ENCODE data around the gene RETREG3. TPM values are rescaled to one million over a fixed set of nuclear protein-coding genes. Genes with fewer than 3 reads are reported as not detected.
A peak's percentile ranks its signal among the peaks of the same experiment; 100 is the strongest.

RETREG3 gene
- total and polyA plus RNA-seq, 2 donors (not counting 1 experiment from before 2014, with no cell fraction given) = 37.5 to 67.0 TPM

- no peaks in the 10 kb centered on the region for H3K27me3 ChIP-seq (ENCODE audit: control insufficient read depth, insufficient read depth, low read length)
- peak within 1 kb of the TSS; percentile 55 for H2AFZ ChIP-seq (ENCODE audit: low read length)
- H3K4me1 ChIP-seq (ENCODE audit: control insufficient read depth, extremely low read depth, insufficient read depth, low read length) = peaks cover 16% of the 10 kb centered on the region
- H3K36me3 ChIP-seq (ENCODE audit: control insufficient read depth, insufficient read depth, low read length) = peaks cover 36% of the 10 kb centered on the region
- TF ChIP-seq EZH2 (IDR thresholded peaks at IDR 0.05; ENCODE audit: low read length, missing control alignments) (no peak), CTCF (conservative IDR thresholded peaks at IDR 0.05 in 1 of 2, IDR thresholded peaks at IDR 0.05 in 1 of 2; ENCODE audit: low read depth in 1 of 2, low read length in 2 of 2) (no peak)
- peak within 1 kb of the TSS; percentile 88 for H3K27ac ChIP-seq (ENCODE audit: insufficient read depth, low read length)
- H3K9ac ChIP-seq (ENCODE audit: insufficient read depth, low read length) = peak within 1 kb of the TSS; percentile 86
- H4K20me1 ChIP-seq (ENCODE audit: control insufficient read depth, extremely low read depth, insufficient read depth, low read length) = no peaks in the 10 kb centered on the region
- H3K4me3 ChIP-seq (replicated peaks in 1 of 4; ENCODE audit: control extremely low read depth in 1 of 4, insufficient read depth in 1 of 4, low read depth in 3 of 4, low read length in 4 of 4) = peak within 1 kb of the TSS; percentile 83 to 93 (median 86)
- H3K79me2 ChIP-seq (ENCODE audit: control insufficient read depth, insufficient read depth, low read length) = peaks cover 51% of the 10 kb centered on the region
- H3K9me3 ChIP-seq (ENCODE audit: control insufficient read depth, insufficient read depth, low read depth, low read length) = no peaks in the 10 kb centered on the region
- peak; percentile 78 to 89 for DNase-seq (ENCODE audit: low read depth in 2 of 2)
- H3K4me2 ChIP-seq (ENCODE audit: extremely low read depth, insufficient read depth, low read length) = peak within 1 kb of the TSS; percentile 99
Observed at GRCh38 chr17:42566883-42567573, 42.1 kb downstream of the RETREG3 start, which contains the start of gene MLX. MLX (plus strand) TSS chr17:42567100; CDS start chr17:42567125, 25 bp downstream.

GRCh38 chr17:42566215-42566882 lies 42.8 kb downstream of the RETREG3 start:
- no peak for DNase-seq (ENCODE audit: low read depth in 2 of 2)
- peak overlapping the region; percentile 86 for H3K9ac ChIP-seq (ENCODE audit: insufficient read depth, low read length)
- H3K9me3 ChIP-seq (ENCODE audit: control insufficient read depth, insufficient read depth, low read depth, low read length) = no peaks in the 10 kb centered on the region
- H3K27me3 ChIP-seq (ENCODE audit: control insufficient read depth, insufficient read depth, low read length) = no peaks in the 10 kb centered on the region
- H3K36me3 ChIP-seq (ENCODE audit: control insufficient read depth, insufficient read depth, low read length) = peaks cover 31% of the 10 kb centered on the region
- peak overlapping the region in 3 of 4 experiments; percentile 85 to 93 (median 87) for H3K4me3 ChIP-seq (replicated peaks in 1 of 4; ENCODE audit: control extremely low read depth in 1 of 4, insufficient read depth in 1 of 4, low read depth in 3 of 4, low read length in 4 of 4)
- H3K79me2 ChIP-seq (ENCODE audit: control insufficient read depth, insufficient read depth, low read length) = peaks cover 51% of the 10 kb centered on the region
- H2AFZ ChIP-seq (ENCODE audit: low read length) = peak overlapping the region; percentile 55
- H3K4me2 ChIP-seq (ENCODE audit: extremely low read depth, insufficient read depth, low read length) = peak overlapping the region; percentile 66
- H3K4me1 ChIP-seq (ENCODE audit: control insufficient read depth, extremely low read depth, insufficient read depth, low read length) = peaks cover 16% of the 10 kb centered on the region
- TF ChIP-seq EZH2 (IDR thresholded peaks at IDR 0.05; ENCODE audit: low read length, missing control alignments) (no peak), CTCF (conservative IDR thresholded peaks at IDR 0.05 in 1 of 2, IDR thresholded peaks at IDR 0.05 in 1 of 2; ENCODE audit: low read depth in 1 of 2, low read length in 2 of 2) (no peak)
- no peaks in the 10 kb centered on the region for H4K20me1 ChIP-seq (ENCODE audit: control insufficient read depth, extremely low read depth, insufficient read depth, low read length)
- H3K27ac ChIP-seq (ENCODE audit: insufficient read depth, low read length) = peak overlapping the region; percentile 88

DNA sequence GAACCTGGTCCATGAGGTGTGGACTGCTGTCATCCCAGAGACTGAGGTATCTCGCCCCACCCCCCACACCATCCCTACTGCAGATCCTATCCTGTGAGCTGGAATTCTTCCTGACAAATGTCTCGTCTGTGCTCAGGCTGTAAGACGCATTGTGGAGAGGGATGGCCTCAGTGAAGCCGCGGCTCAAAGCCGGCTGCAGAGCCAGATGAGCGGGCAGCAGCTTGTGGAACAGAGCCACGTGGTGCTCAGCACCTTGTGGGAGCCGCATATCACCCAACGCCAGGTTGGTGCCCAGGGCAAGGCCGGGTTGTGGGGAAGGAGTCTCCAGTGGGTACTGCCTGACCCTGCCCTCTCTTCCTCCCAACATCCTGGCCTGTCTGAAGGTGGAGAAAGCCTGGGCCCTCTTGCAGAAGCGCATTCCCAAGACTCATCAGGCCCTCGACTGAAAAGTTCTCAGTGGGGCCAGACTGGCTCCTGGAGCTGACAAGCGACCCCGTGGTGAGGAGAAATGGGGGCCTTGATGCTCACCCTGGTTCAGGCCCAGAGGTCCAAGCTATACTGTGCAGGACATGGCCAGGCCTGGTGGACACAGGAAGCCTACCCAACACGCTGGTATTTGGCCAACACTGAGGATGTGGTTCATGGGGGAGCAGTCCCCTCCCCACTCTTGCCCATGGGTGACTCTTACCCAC lies 43.5 kb downstream of the RETREG3 start:
- TF ChIP-seq EZH2 (IDR thresholded peaks at IDR 0.05; ENCODE audit: low read length, missing control alignments) (no peak), CTCF (conservative IDR thresholded peaks at IDR 0.05 in 1 of 2, IDR thresholded peaks at IDR 0.05 in 1 of 2; ENCODE audit: low read depth in 1 of 2, low read length in 2 of 2) (no peak)
- H3K9me3 ChIP-seq (ENCODE audit: control insufficient read depth, insufficient read depth, low read depth, low read length) = no peaks in the 10 kb centered on the region
- H3K27me3 ChIP-seq (ENCODE audit: control insufficient read depth, insufficient read depth, low read length) = no peaks in the 10 kb centered on the region
- H3K4me3 ChIP-seq (replicated peaks in 1 of 4; ENCODE audit: control extremely low read depth in 1 of 4, insufficient read depth in 1 of 4, low read depth in 3 of 4, low read length in 4 of 4) = no peak overlapping the region
- H3K27ac ChIP-seq (ENCODE audit: insufficient read depth, low read length) = no peak overlapping the region
- H3K79me2 ChIP-seq (ENCODE audit: control insufficient read depth, insufficient read depth, low read length) = peaks cover 51% of the 10 kb centered on the region
- H3K36me3 ChIP-seq (ENCODE audit: control insufficient read depth, insufficient read depth, low read length) = peaks cover 31% of the 10 kb centered on the region
- no peak overlapping the region for H3K9ac ChIP-seq (ENCODE audit: insufficient read depth, low read length)
- H3K4me2 ChIP-seq (ENCODE audit: extremely low read depth, insufficient read depth, low read length) = no peak overlapping the region
- no peak overlapping the region for H2AFZ ChIP-seq (ENCODE audit: low read length)
- no peaks in the 10 kb centered on the region for H4K20me1 ChIP-seq (ENCODE audit: control insufficient read depth, extremely low read depth, insufficient read depth, low read length)
- DNase-seq (ENCODE audit: low read depth in 2 of 2) = no peak
- peaks cover 16% of the 10 kb centered on the region for H3K4me1 ChIP-seq (ENCODE audit: control insufficient read depth, extremely low read depth, insufficient read depth, low read length)

All from fibroblast of lung (primary cell).